Measurements from ENCODE around the gene EPGN. TPM values are rescaled to one million over a fixed set of nuclear protein-coding genes. Genes with fewer than 3 reads are reported as not detected.

Gene EPGN
- total and polyA plus RNA-seq, 2 of the 8 experiments (the other 6 are each of a cell fraction or from before 2014, with no cell fraction given): not detected

GRCh38 chr4:74319470-74319869 lies 11.2 kb downstream of the EPGN start:
- peaks cover 0 to 7% (median under 1%) of the 10 kb centered on the region in 4 experiments; a peak in 2 of 7 replicates for H3K4me1 ChIP-seq (replicated peaks in 1 of 4; ENCODE audit: control insufficient read depth in 3 of 4, insufficient read depth in 4 of 4, low read length in 3 of 4)
- no peak overlapping the region for H3K4me2 ChIP-seq (ENCODE audit: insufficient read depth in 1 of 2, low read depth in 2 of 2, low read length in 2 of 2)
- WGBS, 2 experiments (ENCODE audit: extremely low coverage in 1 of 2, insufficient coverage in 1 of 2, insufficient read length in 1 of 2, insufficient replicate concordance in 2 of 2, low coverage in 1 of 2, low lambda C conversion rate in 2 of 2, missing lambda C conversion rate in 1 of 2): 85% methylated on average over 5 of the region's 6 CpGs; no CpG with 5 or more reads in 1 of the 2 experiments

More at GRCh38 chr4:74319470-74319869, 11.2 kb downstream of the EPGN start:
- Histone ChIP-seq H2BK15ac (ENCODE audit: low read length) (no peak overlapping the region), H3K36me3 (ENCODE audit: control insufficient read depth in 2 of 4, insufficient read depth in 4 of 4, low read length in 3 of 4) (no peaks in the 10 kb centered on the region), H4K20me1 (replicated peaks in 1 of 2; ENCODE audit: control insufficient read depth in 1 of 2, insufficient read depth in 2 of 2, low read length in 2 of 2) (no peaks in the 10 kb centered on the region), H3K23ac (ENCODE audit: insufficient read length) (no peak overlapping the region), H3K14ac (ENCODE audit: insufficient read length) (no peak overlapping the region), H3K18ac (ENCODE audit: extremely low read depth, low read length) (no peak overlapping the region), H3K27ac (ENCODE audit: low read depth, low read length) (no peak overlapping the region), H3K56ac (replicated peaks; ENCODE audit: insufficient read length, low read depth, low read length) (no peak overlapping the region), H3K9ac (replicated peaks in 1 of 4; ENCODE audit: extremely low read depth in 1 of 4, low read depth in 3 of 4, low read length in 3 of 4) (no peak overlapping the region), H2AK5ac (ENCODE audit: low read depth, low read length) (no peak overlapping the region), H4K5ac (ENCODE audit: insufficient read length, low read depth, low read length) (no peak overlapping the region), H2BK5ac (ENCODE audit: low read depth, low read length) (no peak overlapping the region), H3K4ac (replicated peaks; ENCODE audit: insufficient read length, low read depth, low read length) (no peak overlapping the region), H4K8ac (ENCODE audit: extremely low read depth, insufficient read depth, low read length) (no peak overlapping the region), H2BK120ac (replicated peaks; ENCODE audit: low read depth, low read length) (no peak overlapping the region), H3K79me2 (ENCODE audit: control insufficient read depth in 1 of 2, insufficient read depth in 2 of 2, low read length in 2 of 2) (no peaks in the 10 kb centered on the region), H4K91ac (replicated peaks; ENCODE audit: insufficient read length, low read length) (no peak overlapping the region), H3K4me3 (ENCODE audit: extremely low read depth in 1 of 4, insufficient read depth in 2 of 4, low read depth in 3 of 4, low read length in 4 of 4) (no peak overlapping the region), H2BK20ac (ENCODE audit: low read length) (no peak overlapping the region), H2AFZ (ENCODE audit: low read length) (no peak overlapping the region), H2BK12ac (ENCODE audit: low read depth, low read length) (no peak overlapping the region), H3K27me3 (replicated peaks in 1 of 4; ENCODE audit: control insufficient read depth in 3 of 4, extremely low read depth in 1 of 4, insufficient read depth in 3 of 4, low read length in 3 of 4) (no peaks in the 10 kb centered on the region), H3K9me3 (ENCODE audit: insufficient read depth in 2 of 2, low read depth in 1 of 2, low read length in 1 of 2) (no peaks in the 10 kb centered on the region), H3K23me2 (ENCODE audit: low read depth, low read length) (no peaks in the 10 kb centered on the region), H3K79me1 (ENCODE audit: low read depth, low read length) (no peaks in the 10 kb centered on the region)
- ChIA-PET POLR2A (ENCODE audit: partially characterized antibody) (no interaction called here), CTCF (ENCODE audit: partially characterized antibody) (interaction anchor here (0.7 to 5.2 kb wide), 18 partner anchors 13 to 554 kb away, joined by 3 to 42 read pairs (median 3); no protein-coding TSS in a partner anchor)
- FAIRE-seq: no peak
- no peak for DNase-seq (ENCODE audit: low read depth in 1 of 2, low spot score in 2 of 2)
- TF ChIP-seq KDM5A (IDR thresholded peaks at IDR 0.05; ENCODE audit: low read length): no peak
- no peak for TF ChIP-seq BRCA1 (IDR thresholded peaks at IDR 0.05; ENCODE audit: low read depth, low read length)

Data from H1 (cell line).